Hematopoietic multipotent progenitor cell treated with erythropoietin and hydrocortisone succinate and interleukin-3 and kit ligand, for 6 days (in vitro differentiated cells): ENCODE data around the gene TBX5.

Source experiments
- DNase-seq: peaks from one replicate; pipeline ENCODE4 v3.0.0-alpha.2; 2015

TBX5 gene

GRCh38 chr12:114316076-114316475 is 89.9 kb downstream of the TBX5 start:
- no peak for DNase-seq

GRCh38 chr12:114314974-114315720 is 90.8 kb downstream of the TBX5 start:
- no peak for DNase-seq

GRCh38 chr12:114314403-114314802 is 91.5 kb downstream of the TBX5 start:
- DNase-seq: no peak

- no peak for DNase-seq
Observed at GRCh38 chr12:114313910-114314309, 92.0 kb downstream of the TBX5 start.

GRCh38 chr12:114311974-114312373 is 94.0 kb downstream of the TBX5 start:
- no peak for DNase-seq

- no peak for DNase-seq
Observed at GRCh38 chr12:114306646-114307045, 99.3 kb downstream of the TBX5 start.

- no peak for DNase-seq
Observed at GRCh38 chr12:114305446-114305845, 100.5 kb downstream of the TBX5 start.
